HG02623 (cell line): ENCODE data around the gene RETREG3.
"Not testable (repeated sequence)": the region's sequence is repeated elsewhere in the genome, so short reads cannot be mapped to it uniquely, and the experiment has no call there.

Experiments used
- ATAC-seq: cut with Tn5 transposase; IDR thresholded peaks from one replicate; pipeline ENCODE4 v1.9.1; 2021; ENCODE audit warnings: moderate library complexity; ENCODE audit not compliant: unreplicated experiment

RETREG3 gene

GRCh38 chr17:42613699-42614295 is 4.6 kb upstream of the RETREG3 start:
- ATAC-seq = no peak

- no peak for ATAC-seq
These were observed 2.8 kb upstream of the RETREG3 start for GRCh38 chr17:42612013-42612412.

- not testable (repeated sequence) for ATAC-seq
These were observed 934 bp upstream of the RETREG3 start for GRCh38 chr17:42609814-42610801.

- ATAC-seq = peak; percentile 27
These were observed 631 bp downstream of the RETREG3 start for GRCh38 chr17:42608305-42609181.

- no peak for ATAC-seq
These were observed 1.4 kb downstream of the RETREG3 start for GRCh38 chr17:42607769-42608168.

- no peak for ATAC-seq
These were observed 5.9 kb downstream of the RETREG3 start for GRCh38 chr17:42603318-42603717.

GRCh38 chr17:42598905-42599304 is 10.3 kb downstream of the RETREG3 start:
- ATAC-seq = no peak

GRCh38 chr17:42596386-42596785 is 12.8 kb downstream of the RETREG3 start:
- ATAC-seq = no peak

GRCh38 chr17:42591411-42591810 is 17.8 kb downstream of the RETREG3 start:
- no peak for ATAC-seq

GRCh38 chr17:42590886-42591285 is 18.3 kb downstream of the RETREG3 start:
- ATAC-seq = no peak

GRCh38 chr17:42586514-42587230 is 22.5 kb downstream of the RETREG3 start:
- no peak for ATAC-seq

GRCh38 chr17:42585353-42585752 is 23.8 kb downstream of the RETREG3 start:
- no peak for ATAC-seq

- ATAC-seq = no peak
These were observed 24.3 kb downstream of the RETREG3 start for GRCh38 chr17:42584880-42585279.

- ATAC-seq = no peak
These were observed 27.4 kb downstream of the RETREG3 start for GRCh38 chr17:42581744-42582270.

GRCh38 chr17:42579794-42580551 is 29.2 kb downstream of the RETREG3 start:
- no peak for ATAC-seq

- peak; percentile 49 for ATAC-seq
These were observed 30.8 kb downstream of the RETREG3 start for GRCh38 chr17:42578282-42578869.

GRCh38 chr17:42577532-42578281 is 31.5 kb downstream of the RETREG3 start, which contains the start of gene PSMC3IP:
PSMC3IP (minus strand) TSS chr17:42577729; CDS start chr17:42577686, 43 bp downstream.
- peak; percentile 73 for ATAC-seq

- ATAC-seq = no peak
These were observed 32.0 kb downstream of the RETREG3 start for GRCh38 chr17:42577140-42577531.
